NCI-H2107 treated with DMSO at 0.1 percent for 48 hours (cell line): Measurements from ENCODE around the gene ITIH1.

Source experiments
- DNase-seq: peaks from one replicate; lab custom pipeline; 2025; ENCODE audit not compliant: unreplicated experiment; lab: John Stamatoyannopoulos, UW

Gene ITIH1

GRCh38 chr3:52838561-52839267, 61.3 kb downstream of the ITIH1 start:
- no peak for DNase-seq

GRCh38 chr3:52839268-52839575, 61.8 kb downstream of the ITIH1 start:
- no peak for DNase-seq

- no peak for DNase-seq
Observed at GRCh38 chr3:52839892-52840545, 62.6 kb downstream of the ITIH1 start.

DNA sequence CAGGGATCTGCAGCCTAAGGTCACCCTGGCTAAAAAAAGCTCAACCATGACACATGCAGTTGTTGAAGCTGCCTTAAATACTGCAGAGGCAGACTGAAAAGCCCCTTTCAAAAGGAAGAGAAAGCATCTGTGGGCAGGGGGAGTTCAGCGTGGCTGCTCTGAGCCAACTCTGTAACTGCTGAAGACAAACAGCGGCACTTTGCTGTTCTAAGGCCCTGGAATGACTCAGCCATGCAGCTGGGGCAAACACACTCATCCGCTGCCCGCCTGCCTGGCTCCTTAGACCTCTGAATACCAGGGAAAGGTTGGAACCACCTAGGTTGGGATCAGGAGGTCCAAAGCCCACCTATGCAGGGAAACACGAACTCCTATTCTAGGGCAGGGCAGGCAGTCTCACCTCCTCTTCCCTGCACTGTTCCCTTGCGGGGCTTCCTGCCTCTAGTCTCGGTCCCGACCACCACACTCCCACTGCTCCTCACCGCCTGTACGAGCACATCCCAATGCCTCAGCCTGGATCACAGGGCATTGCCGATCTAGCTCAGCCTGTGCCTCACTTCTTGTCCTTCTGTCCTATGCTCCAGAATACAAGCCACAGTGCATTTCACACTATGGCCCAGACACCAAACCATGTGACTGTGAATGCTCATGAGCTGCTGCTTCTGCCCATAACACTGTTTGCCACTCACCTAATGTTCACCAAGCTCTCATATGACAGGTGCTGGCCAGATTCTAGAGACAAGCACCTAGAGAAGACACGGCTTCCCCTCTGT, 64.0 kb downstream of the ITIH1 start:
- DNase-seq = no peak
